HEK293 (cell line): Measurements from ENCODE around the gene ITGA11.

Experiments used
- CTCF ChIA-PET: fragments of 350-600 bp; formaldehyde crosslinking; extraction: SDS; loops from one replicate; lab custom pipeline; 2021; ENCODE audit warnings: antibody characterized with exemption; lab: Yijun Ruan, JAX
- POLR2A ChIA-PET: fragments of 300-600 bp; formaldehyde crosslinking; extraction: SDS; loops from one replicate; lab custom pipeline; 2020; ENCODE audit warnings: antibody characterized with exemption, inconsistent platforms; lab: Yijun Ruan, JAX
- H3K27ac ChIP-seq: fragments of 200-500 bp; sonication (Bioruptor generic); 2 replicates; pipeline ENCODE4 v1.5.1; 2014; ENCODE audit warnings: low read depth, low read length, control low read depth, inconsistent platforms; ENCODE audit errors: extremely low read depth
- H3K36me3 ChIP-seq, 2 experiments: fragments of 200-500 bp in 1 of 2; sonication (Bioruptor generic) in 1 of 2; 1 replicate in 1 of 2; 2 replicates in 1 of 2; pipeline ENCODE4 v1.5.1; 2014 to 2017; ENCODE audit warnings: inconsistent platforms in 2 of 2, low read length in 2 of 2; ENCODE audit not compliant: control insufficient read depth in 2 of 2, insufficient read depth in 1 of 2
- H3K4me1 ChIP-seq: fragments of 200-500 bp; sonication (Bioruptor generic); 2 replicates; pipeline ENCODE4 v1.5.1; 2014; ENCODE audit warnings: mild to moderate bottlenecking, low read length, inconsistent platforms; ENCODE audit not compliant: control insufficient read depth, insufficient read depth
- H3K4me3 ChIP-seq: 2 replicates; pipeline ENCODE4 v1.5.1; 2011; ENCODE audit warnings: low read depth, mild to moderate bottlenecking, control low read depth, low read length, moderate library complexity
- H3K9me3 ChIP-seq: fragments of 200-500 bp; sonication (Bioruptor generic); 2 replicates; pipeline ENCODE4 v1.5.1; 2014; ENCODE audit warnings: low read depth, low read length, inconsistent platforms; ENCODE audit not compliant: control insufficient read depth, insufficient read depth
- ELK4 ChIP-seq: IDR thresholded peaks from 2 replicates; pipeline ENCODE4 v1.6.1; 2011; ENCODE audit warnings: mild to moderate bottlenecking, low read depth, low read length, borderline replicate concordance
- GLIS1 ChIP-seq: fragments of 450-650 bp; formaldehyde crosslinking; IDR thresholded peaks from 2 replicates; pipeline ENCODE4 v1.5.1; 2016; ENCODE audit warnings: missing biosample characterization, missing genetic modification characterization
- IKZF3 ChIP-seq: fragments of 450-650 bp; IDR thresholded peaks from 2 replicates; pipeline ENCODE4 v1.5.0; 2018; ENCODE audit warnings: missing biosample characterization, mild to moderate bottlenecking, missing genetic modification characterization, moderate library complexity
- KLF10 ChIP-seq: fragments of 450-650 bp; IDR thresholded peaks from 2 replicates; pipeline ENCODE4 v1.5.1; 2018; ENCODE audit warnings: missing biosample characterization, mild to moderate bottlenecking, missing genetic modification characterization
- ZBTB1 ChIP-seq: fragments of 450-650 bp; formaldehyde crosslinking; IDR thresholded peaks from 2 replicates; pipeline ENCODE4 v1.5.1; 2016; ENCODE audit warnings: missing biosample characterization, missing genetic modification characterization
- ZBTB20 ChIP-seq: fragments of 450-650 bp; formaldehyde crosslinking; IDR thresholded peaks from 2 replicates; pipeline ENCODE4 v1.5.1; 2016; ENCODE audit warnings: missing biosample characterization, missing genetic modification characterization
- ZBTB44 ChIP-seq: fragments of 450-650 bp; IDR thresholded peaks from 2 replicates; pipeline ENCODE4 v1.5.1; 2018; ENCODE audit warnings: missing biosample characterization, mild to moderate bottlenecking, missing genetic modification characterization
- ZBTB8A ChIP-seq: fragments of 450-650 bp; formaldehyde crosslinking; IDR thresholded peaks from 2 replicates; pipeline ENCODE4 v1.5.1; 2016; ENCODE audit warnings: missing biosample characterization, missing genetic modification characterization
- ZNF133 ChIP-seq: fragments of 450-650 bp; formaldehyde crosslinking; IDR thresholded peaks from 2 replicates; pipeline ENCODE4 v1.5.1; 2016; ENCODE audit warnings: missing biosample characterization, missing genetic modification characterization
- ZNF211 ChIP-seq: fragments of 450-650 bp; formaldehyde crosslinking; IDR thresholded peaks from 2 replicates; pipeline ENCODE4 v1.5.1; 2016; ENCODE audit warnings: low read depth, missing biosample characterization, missing genetic modification characterization
- ZNF423 ChIP-seq: fragments of 450-650 bp; formaldehyde crosslinking; IDR thresholded peaks from 2 replicates; pipeline ENCODE4 v1.5.1; 2016; ENCODE audit warnings: missing biosample characterization, missing genetic modification characterization
- ZNF449 ChIP-seq: fragments of 450-650 bp; formaldehyde crosslinking; IDR thresholded peaks from 2 replicates; pipeline ENCODE4 v1.5.1; 2017; ENCODE audit warnings: missing biosample characterization, mild to moderate bottlenecking, missing genetic modification characterization, moderate library complexity
- ZNF654 ChIP-seq: fragments of 450-650 bp; formaldehyde crosslinking; IDR thresholded peaks from 2 replicates; pipeline ENCODE4 v1.5.1; 2016; ENCODE audit warnings: low read depth, missing biosample characterization, missing genetic modification characterization
- ZNF707 ChIP-seq: fragments of 450-650 bp; formaldehyde crosslinking; IDR thresholded peaks from 2 replicates; pipeline ENCODE4 v1.5.1; 2016; ENCODE audit warnings: missing biosample characterization, missing genetic modification characterization
- ZNF76 ChIP-seq: fragments of 450-650 bp; formaldehyde crosslinking; IDR thresholded peaks from 2 replicates; pipeline ENCODE4; 2016; ENCODE audit warnings: low read depth, missing biosample characterization, missing genetic modification characterization, borderline replicate concordance
- ZSCAN4 ChIP-seq: fragments of 450-650 bp; formaldehyde crosslinking; IDR thresholded peaks from 2 replicates; pipeline ENCODE4 v1.5.1; 2017; ENCODE audit warnings: missing biosample characterization, missing genetic modification characterization
- TF ChIP-seq, protein P1 (sequence below): fragments of 450-650 bp; formaldehyde crosslinking; IDR thresholded peaks from 2 replicates; pipeline ENCODE4 v1.5.1; 2016; ENCODE audit warnings: missing biosample characterization, missing genetic modification characterization
- TF ChIP-seq, protein P2 (sequence below): fragments of 450-650 bp; formaldehyde crosslinking; IDR thresholded peaks from 2 replicates; pipeline ENCODE4 v1.5.1; 2016; ENCODE audit warnings: missing biosample characterization, missing genetic modification characterization

The ITGA11 gene

DNA sequence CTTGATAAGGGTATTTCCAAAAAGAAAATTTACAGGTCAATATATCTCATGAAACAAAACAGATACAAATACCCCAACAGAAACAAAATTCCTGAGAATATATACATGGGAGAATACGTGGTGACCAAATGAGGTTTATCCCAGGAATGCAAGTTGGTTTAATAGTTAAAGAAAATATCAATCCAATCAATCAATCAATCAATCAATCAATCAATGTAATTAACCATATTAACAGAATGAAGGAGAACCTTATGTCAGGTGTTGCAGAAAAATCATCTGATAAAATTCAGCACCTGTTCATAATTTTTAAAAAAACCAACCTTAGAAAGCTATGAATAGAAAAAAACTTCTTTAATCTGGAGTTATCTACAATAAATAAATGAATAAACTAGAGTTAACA, 35.9 kb downstream of the ITGA11 start:
- POLR2A ChIA-PET: no interaction called here

GRCh38 chr15:68391121-68391520, 40.8 kb downstream of the ITGA11 start:
- CTCF ChIA-PET: interaction anchor here (0.6 to 1.3 kb wide), 3 partner anchors 85 to 159 kb away, joined by 3 to 6 read pairs (median 4); no protein-coding TSS in a partner anchor

More for the DNA sequence above, 35.9 kb downstream of the ITGA11 start:
- no peak overlapping the region for H3K27ac ChIP-seq
- no peaks in the 10 kb centered on the region for H3K36me3 ChIP-seq
- no peaks in the 10 kb centered on the region for H3K4me1 ChIP-seq
- CTCF ChIA-PET: no interaction called here
- H3K9me3 ChIP-seq: peaks cover 4% of the 10 kb centered on the region; the same call in 1 of the 2 replicates
- no peak for TF ChIP-seq ZNF133 (tag by site-specific recombination)
- no peak for TF ChIP-seq ZNF449 (tag by site-specific recombination)
- TF ChIP-seq, protein P1, sequence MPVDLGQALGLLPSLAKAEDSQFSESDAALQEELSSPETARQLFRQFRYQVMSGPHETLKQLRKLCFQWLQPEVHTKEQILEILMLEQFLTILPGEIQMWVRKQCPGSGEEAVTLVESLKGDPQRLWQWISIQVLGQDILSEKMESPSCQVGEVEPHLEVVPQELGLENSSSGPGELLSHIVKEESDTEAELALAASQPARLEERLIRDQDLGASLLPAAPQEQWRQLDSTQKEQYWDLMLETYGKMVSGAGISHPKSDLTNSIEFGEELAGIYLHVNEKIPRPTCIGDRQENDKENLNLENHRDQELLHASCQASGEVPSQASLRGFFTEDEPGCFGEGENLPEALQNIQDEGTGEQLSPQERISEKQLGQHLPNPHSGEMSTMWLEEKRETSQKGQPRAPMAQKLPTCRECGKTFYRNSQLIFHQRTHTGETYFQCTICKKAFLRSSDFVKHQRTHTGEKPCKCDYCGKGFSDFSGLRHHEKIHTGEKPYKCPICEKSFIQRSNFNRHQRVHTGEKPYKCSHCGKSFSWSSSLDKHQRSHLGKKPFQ: no peak
- no peak for TF ChIP-seq ZNF423
- no peak for TF ChIP-seq IKZF3 (tag by site-specific recombination)
- no peak for TF ChIP-seq ZBTB1
- no peak for TF ChIP-seq ZNF211 (tag by site-specific recombination)
- TF ChIP-seq ZNF654 (tag by site-specific recombination): no peak
- TF ChIP-seq, protein P2, sequence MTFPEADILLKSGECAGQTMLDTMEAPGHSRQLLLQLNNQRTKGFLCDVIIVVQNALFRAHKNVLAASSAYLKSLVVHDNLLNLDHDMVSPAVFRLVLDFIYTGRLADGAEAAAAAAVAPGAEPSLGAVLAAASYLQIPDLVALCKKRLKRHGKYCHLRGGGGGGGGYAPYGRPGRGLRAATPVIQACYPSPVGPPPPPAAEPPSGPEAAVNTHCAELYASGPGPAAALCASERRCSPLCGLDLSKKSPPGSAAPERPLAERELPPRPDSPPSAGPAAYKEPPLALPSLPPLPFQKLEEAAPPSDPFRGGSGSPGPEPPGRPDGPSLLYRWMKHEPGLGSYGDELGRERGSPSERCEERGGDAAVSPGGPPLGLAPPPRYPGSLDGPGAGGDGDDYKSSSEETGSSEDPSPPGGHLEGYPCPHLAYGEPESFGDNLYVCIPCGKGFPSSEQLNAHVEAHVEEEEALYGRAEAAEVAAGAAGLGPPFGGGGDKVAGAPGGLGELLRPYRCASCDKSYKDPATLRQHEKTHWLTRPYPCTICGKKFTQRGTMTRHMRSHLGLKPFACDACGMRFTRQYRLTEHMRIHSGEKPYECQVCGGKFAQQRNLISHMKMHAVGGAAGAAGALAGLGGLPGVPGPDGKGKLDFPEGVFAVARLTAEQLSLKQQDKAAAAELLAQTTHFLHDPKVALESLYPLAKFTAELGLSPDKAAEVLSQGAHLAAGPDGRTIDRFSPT (tag by site-specific recombination): no peak
- no peak for TF ChIP-seq ZBTB20 (tag by site-specific recombination)
- H3K4me3 ChIP-seq: no peak overlapping the region

More at GRCh38 chr15:68391121-68391520, 40.8 kb downstream of the ITGA11 start:
- H3K4me1 ChIP-seq: no peaks in the 10 kb centered on the region
- H3K4me3 ChIP-seq: no peak overlapping the region
- peaks cover 4% of the 10 kb centered on the region; the same call in 1 of the 2 replicates for H3K9me3 ChIP-seq
- POLR2A ChIA-PET: no interaction called here
- TF ChIP-seq ZBTB44 (tag by site-specific recombination) (no peak), GLIS1 (no peak), ZNF707 (tag by site-specific recombination) (no peak), ZNF76 (tag by site-specific recombination) (no peak), ELK4 (no peak), KLF10 (tag by site-specific recombination) (no peak), ZSCAN4 (no peak), ZBTB8A (tag by site-specific recombination) (no peak)
- TF ChIP-seq, all 188 proteins: peak for 0
- Histone ChIP-seq H3K27ac (no peak overlapping the region), H3K36me3 (no peaks in the 10 kb centered on the region)
